IMR-90 (cell line): ENCODE data around the gene HTT.

ENCODE experiments used
- CTCF ChIP-seq: conservative IDR thresholded peaks from 2 replicates; pipeline ENCODE4 v1.5.1; 2012; ENCODE audit warnings: mild to moderate bottlenecking, low read depth, low read length, improper control_type of control experiment
- FOS ChIP-seq: fragments of 150-350 bp; IDR thresholded peaks from 2 replicates; pipeline ENCODE4 v1.6.1; 2016; ENCODE audit warnings: low read depth, low read length
- MXI1 ChIP-seq: IDR thresholded peaks from 2 replicates; pipeline ENCODE4 v1.6.1; 2012; ENCODE audit warnings: low read depth, mild to moderate bottlenecking, low read length, moderate library complexity, borderline replicate concordance
- NFE2L2 ChIP-seq: fragments of 150-350 bp; IDR thresholded peaks from 2 replicates; pipeline ENCODE4 v1.6.1; 2016; ENCODE audit warnings: low read depth, mild to moderate bottlenecking, low read length
- POLR2A ChIP-seq: IDR thresholded peaks from 2 replicates; pipeline ENCODE4 v1.6.1; 2012; ENCODE audit warnings: mild to moderate bottlenecking, low read depth, low read length

- no peak for TF ChIP-seq NFE2L2
- no peak for TF ChIP-seq CTCF
- no peak for TF ChIP-seq POLR2A
- no peak for TF ChIP-seq MXI1
- TF ChIP-seq FOS: no peak
These were observed 86.0 kb downstream of the HTT start for GRCh38 chr4:3160438-3160837.
